BLaER1 treated with 17β-estradiol and CSF1 and Interleukin-3, amounts not matched to agents 10 nM and 100 nM (cell line): ENCODE results near the gene DCC.

Experiments
- H3K27ac ChIP-seq, 11 experiments: shearing (Covaris generic); formaldehyde crosslinking; 2 replicates each; pipeline ENCODE4 v1.8.1; 2022
- H3K27me3 ChIP-seq, 11 experiments: shearing (Covaris generic); formaldehyde crosslinking; 2 replicates each; pipeline ENCODE4 v1.8.1; 2022
- H3K36me3 ChIP-seq, 11 experiments: shearing (Covaris generic); formaldehyde crosslinking; 2 replicates each; pipeline ENCODE4 v1.8.1; 2022
- H3K4me1 ChIP-seq, 10 experiments: shearing (Covaris generic); formaldehyde crosslinking; 2 replicates each; pipeline ENCODE4 v1.8.1; 2022
- H3K4me2 ChIP-seq, 11 experiments: shearing (Covaris generic); formaldehyde crosslinking; 2 replicates each; pipeline ENCODE4 v1.8.1; 2022
- H3K4me3 ChIP-seq, 10 experiments: shearing (Covaris generic); formaldehyde crosslinking; 2 replicates each; pipeline ENCODE4 v1.8.1; 2022
- H3K9ac ChIP-seq, 11 experiments: shearing (Covaris generic); formaldehyde crosslinking; 2 replicates each; pipeline ENCODE4 v1.8.1; 2022
- H3K9me3 ChIP-seq, 11 experiments: shearing (Covaris generic); formaldehyde crosslinking; replicated peaks in 1 of 11; 2 replicates each; pipeline ENCODE4 v1.8.1; 2022
- H4K20me1 ChIP-seq, 11 experiments: shearing (Covaris generic); formaldehyde crosslinking; 2 replicates each; pipeline ENCODE4 v1.8.1; 2022
- Cebpa-rat ChIP-seq, 11 experiments: shearing (Covaris generic); IDR thresholded peaks; 2 replicates each; pipeline ENCODE4 v1.8.1; 2022

Gene DCC

GRCh38 chr18:53534203-53534602 lies 1194.2 kb downstream of the DCC start:
- Histone ChIP-seq H3K4me2 (no peak overlapping the region), H3K4me3 (no peak overlapping the region), H3K9ac (no peak overlapping the region), H3K4me1 (no peaks in the 10 kb centered on the region), H4K20me1 (no peaks in the 10 kb centered on the region), H3K36me3 (no peaks in the 10 kb centered on the region), H3K9me3 (no peaks in the 10 kb centered on the region), H3K27ac (no peak overlapping the region), H3K27me3 (no peaks in the 10 kb centered on the region)
- no peak for TF ChIP-seq Cebpa-rat (IDR thresholded peaks at IDR 0.05)

GRCh38 chr18:53534695-53535094 lies 1194.7 kb downstream of the DCC start:
- no peaks in the 10 kb centered on the region for H3K27me3 ChIP-seq
- no peak overlapping the region for H3K27ac ChIP-seq
- no peaks in the 10 kb centered on the region for H3K36me3 ChIP-seq
- no peak overlapping the region for H3K9ac ChIP-seq
- no peaks in the 10 kb centered on the region for H4K20me1 ChIP-seq
- no peaks in the 10 kb centered on the region for H3K4me1 ChIP-seq
- H3K4me2 ChIP-seq: no peak overlapping the region
- no peak overlapping the region for H3K4me3 ChIP-seq
- no peaks in the 10 kb centered on the region for H3K9me3 ChIP-seq
- no peak for TF ChIP-seq Cebpa-rat (IDR thresholded peaks at IDR 0.05)

GRCh38 chr18:53536908-53537307 lies 1196.9 kb downstream of the DCC start:
- H3K9me3 ChIP-seq: no peaks in the 10 kb centered on the region
- H3K4me2 ChIP-seq: no peak overlapping the region
- no peak overlapping the region for H3K4me3 ChIP-seq
- H4K20me1 ChIP-seq: no peaks in the 10 kb centered on the region
- TF ChIP-seq Cebpa-rat (IDR thresholded peaks at IDR 0.05): no peak
- no peaks in the 10 kb centered on the region for H3K4me1 ChIP-seq
- H3K27me3 ChIP-seq: no peaks in the 10 kb centered on the region
- no peak overlapping the region for H3K9ac ChIP-seq
- H3K27ac ChIP-seq: no peak overlapping the region
- H3K36me3 ChIP-seq: no peaks in the 10 kb centered on the region

GRCh38 chr18:53541924-53542323 lies 1201.9 kb downstream of the DCC start:
- Histone ChIP-seq H3K36me3 (no peaks in the 10 kb centered on the region), H3K4me1 (no peaks in the 10 kb centered on the region), H4K20me1 (no peaks in the 10 kb centered on the region), H3K9ac (no peak overlapping the region), H3K4me3 (no peak overlapping the region), H3K9me3 (no peaks in the 10 kb centered on the region), H3K27me3 (no peaks in the 10 kb centered on the region), H3K27ac (no peak overlapping the region), H3K4me2 (no peak overlapping the region)
- TF ChIP-seq Cebpa-rat (IDR thresholded peaks at IDR 0.05): no peak

- H3K27ac ChIP-seq: no peak overlapping the region
- no peaks in the 10 kb centered on the region for H3K4me1 ChIP-seq
- H3K9me3 ChIP-seq: no peaks in the 10 kb centered on the region
- no peak overlapping the region for H3K4me2 ChIP-seq
- H3K27me3 ChIP-seq: no peaks in the 10 kb centered on the region
- no peaks in the 10 kb centered on the region for H3K36me3 ChIP-seq
- H3K9ac ChIP-seq: no peak overlapping the region
- TF ChIP-seq Cebpa-rat (IDR thresholded peaks at IDR 0.05): no peak
- no peak overlapping the region for H3K4me3 ChIP-seq
- no peaks in the 10 kb centered on the region for H4K20me1 ChIP-seq
These were observed 1203.7 kb downstream of the DCC start for GRCh38 chr18:53543711-53544110.

GRCh38 chr18:53544917-53545316 lies 1204.9 kb downstream of the DCC start:
- no peak for TF ChIP-seq Cebpa-rat (IDR thresholded peaks at IDR 0.05)
- H3K4me3 ChIP-seq: no peak overlapping the region
- H3K4me2 ChIP-seq: no peak overlapping the region
- peaks cover 0 to under 1% (median 0%) of the 10 kb centered on the region in 11 experiments; a peak in 2 of 22 replicates for H3K9me3 ChIP-seq
- no peak overlapping the region for H3K9ac ChIP-seq
- no peaks in the 10 kb centered on the region for H3K27me3 ChIP-seq
- H3K4me1 ChIP-seq: no peaks in the 10 kb centered on the region
- no peak overlapping the region for H3K27ac ChIP-seq
- H4K20me1 ChIP-seq: no peaks in the 10 kb centered on the region
- H3K36me3 ChIP-seq: no peaks in the 10 kb centered on the region

- no peak overlapping the region for H3K4me3 ChIP-seq
- no peak overlapping the region for H3K4me2 ChIP-seq
- 0 out of 20 replicates have a peak, but pooled peaks cover 0 to 5% (median 0%) of the 10 kb centered on the region in 10 experiments for H3K4me1 ChIP-seq
- peaks cover 0 to 8% (median 5%) of the 10 kb centered on the region in 11 experiments; a peak in 6 of 22 replicates for H3K9me3 ChIP-seq
- no peaks in the 10 kb centered on the region for H3K27me3 ChIP-seq
- no peaks in the 10 kb centered on the region for H3K36me3 ChIP-seq
- no peak overlapping the region for H3K27ac ChIP-seq
- TF ChIP-seq Cebpa-rat (IDR thresholded peaks at IDR 0.05): no peak
- no peaks in the 10 kb centered on the region for H4K20me1 ChIP-seq
- no peak overlapping the region for H3K9ac ChIP-seq
These were observed 1212.0 kb downstream of the DCC start for GRCh38 chr18:53551868-53552426.

- Histone ChIP-seq H3K4me2 (no peak overlapping the region), H3K27ac (no peak overlapping the region), H4K20me1 (no peaks in the 10 kb centered on the region), H3K4me1 (0 out of 20 replicates have a peak, but pooled peaks cover 0 to 5% (median 0%) of the 10 kb centered on the region in 10 experiments), H3K9me3 (peaks cover 0 to 8% (median 5%) of the 10 kb centered on the region in 11 experiments; a peak in 6 of 22 replicates), H3K27me3 (no peaks in the 10 kb centered on the region), H3K4me3 (no peak overlapping the region), H3K36me3 (no peaks in the 10 kb centered on the region), H3K9ac (no peak overlapping the region)
- TF ChIP-seq Cebpa-rat (IDR thresholded peaks at IDR 0.05): no peak
These were observed 1213.0 kb downstream of the DCC start for GRCh38 chr18:53553030-53553429.

GRCh38 chr18:53556450-53556849 lies 1216.5 kb downstream of the DCC start:
- H3K4me1 ChIP-seq: 0 out of 20 replicates have a peak, but pooled peaks cover 0 to 5% (median 0%) of the 10 kb centered on the region in 10 experiments
- TF ChIP-seq Cebpa-rat (IDR thresholded peaks at IDR 0.05): no peak
- no peak overlapping the region for H3K27ac ChIP-seq
- H3K27me3 ChIP-seq: no peaks in the 10 kb centered on the region
- peaks cover 0 to 13% (median 6%) of the 10 kb centered on the region in 11 experiments; a peak in 14 of 22 replicates for H3K9me3 ChIP-seq
- no peak overlapping the region for H3K9ac ChIP-seq
- H3K4me3 ChIP-seq: no peak overlapping the region
- no peaks in the 10 kb centered on the region for H4K20me1 ChIP-seq
- H3K36me3 ChIP-seq: no peaks in the 10 kb centered on the region
- no peak overlapping the region for H3K4me2 ChIP-seq

GRCh38 chr18:53560546-53560945 lies 1220.5 kb downstream of the DCC start:
- Histone ChIP-seq H3K36me3 (no peaks in the 10 kb centered on the region), H3K4me1 (0 out of 20 replicates have a peak, but pooled peaks cover 0 to 5% (median 0%) of the 10 kb centered on the region in 10 experiments), H3K27me3 (no peaks in the 10 kb centered on the region), H3K27ac (no peak overlapping the region), H3K4me3 (no peak overlapping the region), H4K20me1 (no peaks in the 10 kb centered on the region), H3K4me2 (no peak overlapping the region), H3K9ac (no peak overlapping the region), H3K9me3 (peaks cover 0 to 13% (median 8%) of the 10 kb centered on the region in 11 experiments; a peak in 14 of 22 replicates)
- TF ChIP-seq Cebpa-rat (IDR thresholded peaks at IDR 0.05): no peak
